ENCODE data around the gene POLD1. TPM values are rescaled to one million over a fixed set of nuclear protein-coding genes. Genes with fewer than 3 reads are reported as not detected.
"Not testable (repeated sequence)": the region's sequence is repeated elsewhere in the genome, so short reads cannot be mapped to it uniquely, and the experiment has no call there.

The POLD1 gene
- total RNA-seq, 1 experiment from 2014 or later: 31.9 TPM

DNA sequence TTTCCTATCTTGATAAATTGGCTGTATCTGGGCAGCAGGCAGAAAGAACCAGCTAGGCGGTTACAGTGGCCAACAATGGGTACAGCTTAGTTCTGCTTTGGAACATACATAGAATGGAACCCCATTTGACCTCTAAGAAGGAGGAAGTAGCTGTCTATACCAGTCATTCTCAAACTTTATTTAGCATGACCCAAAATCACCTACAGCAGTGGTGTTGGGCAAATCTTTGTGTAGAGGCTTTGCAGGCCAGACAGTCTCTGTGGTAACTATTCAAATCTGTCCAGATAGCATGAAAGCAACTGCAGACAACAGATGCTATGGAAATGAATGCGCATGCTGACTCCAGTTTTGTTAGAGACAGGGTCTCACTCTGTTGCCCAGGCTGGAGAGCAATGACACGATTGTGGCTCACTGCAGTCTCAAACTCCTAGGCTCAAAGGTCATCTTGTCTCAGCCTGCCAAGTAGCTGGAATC is 43.0 kb upstream of the POLD1 start:
- H3K4me3 Mint-ChIP-seq (ENCODE audit: unreplicated experiment): no peak overlapping the region
- BruUV-seq (replicated peaks): no TSS peak
- H3K27me3 Mint-ChIP-seq (ENCODE audit: insufficient read depth, unreplicated experiment): no peaks in the 10 kb centered on the region
- H3K4me1 Mint-ChIP-seq (ENCODE audit: insufficient read depth, unreplicated experiment): no peaks in the 10 kb centered on the region
- intact Hi-C loops (cut with micrococcal nuclease): no loop called here
- ChIA-PET CTCF (interaction anchor here (1.8 kb wide), 1 partner anchor 16 kb away, joined by 5 read pairs; no protein-coding TSS in a partner anchor), POLR2A (no interaction called here)
- no peak for DNase-seq (ENCODE audit: unreplicated experiment)
- no peaks in the 10 kb centered on the region for H3K9me3 Mint-ChIP-seq (ENCODE audit: unreplicated experiment)
- no peak overlapping the region for H3K27ac Mint-ChIP-seq (ENCODE audit: low read depth, unreplicated experiment)
- no peaks in the 10 kb centered on the region for H3K36me3 Mint-ChIP-seq (ENCODE audit: insufficient read depth, unreplicated experiment)
- TF ChIP-seq, protein P1, sequence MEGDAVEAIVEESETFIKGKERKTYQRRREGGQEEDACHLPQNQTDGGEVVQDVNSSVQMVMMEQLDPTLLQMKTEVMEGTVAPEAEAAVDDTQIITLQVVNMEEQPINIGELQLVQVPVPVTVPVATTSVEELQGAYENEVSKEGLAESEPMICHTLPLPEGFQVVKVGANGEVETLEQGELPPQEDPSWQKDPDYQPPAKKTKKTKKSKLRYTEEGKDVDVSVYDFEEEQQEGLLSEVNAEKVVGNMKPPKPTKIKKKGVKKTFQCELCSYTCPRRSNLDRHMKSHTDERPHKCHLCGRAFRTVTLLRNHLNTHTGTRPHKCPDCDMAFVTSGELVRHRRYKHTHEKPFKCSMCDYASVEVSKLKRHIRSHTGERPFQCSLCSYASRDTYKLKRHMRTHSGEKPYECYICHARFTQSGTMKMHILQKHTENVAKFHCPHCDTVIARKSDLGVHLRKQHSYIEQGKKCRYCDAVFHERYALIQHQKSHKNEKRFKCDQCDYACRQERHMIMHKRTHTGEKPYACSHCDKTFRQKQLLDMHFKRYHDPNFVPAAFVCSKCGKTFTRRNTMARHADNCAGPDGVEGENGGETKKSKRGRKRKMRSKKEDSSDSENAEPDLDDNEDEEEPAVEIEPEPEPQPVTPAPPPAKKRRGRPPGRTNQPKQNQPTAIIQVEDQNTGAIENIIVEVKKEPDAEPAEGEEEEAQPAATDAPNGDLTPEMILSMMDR (IDR thresholded peaks at IDR 0.05; ENCODE audit: unreplicated experiment): no peak

- Mint-ChIP-seq H3K4me1 (ENCODE audit: insufficient read depth, unreplicated experiment) (no peaks in the 10 kb centered on the region), H3K27ac (ENCODE audit: low read depth, unreplicated experiment) (no peak overlapping the region), H3K9me3 (ENCODE audit: unreplicated experiment) (no peaks in the 10 kb centered on the region), H3K27me3 (ENCODE audit: insufficient read depth, unreplicated experiment) (no peaks in the 10 kb centered on the region), H3K36me3 (ENCODE audit: insufficient read depth, unreplicated experiment) (peaks cover 6% of the 10 kb centered on the region), H3K4me3 (ENCODE audit: unreplicated experiment) (no peak overlapping the region)
- BruUV-seq (replicated peaks): no TSS peak
- intact Hi-C loops (cut with micrococcal nuclease): no loop called here
- CTCF ChIA-PET: interaction anchor here (0.9 kb wide), 1 partner anchor 11 kb away, joined by 3 read pairs; no protein-coding TSS in a partner anchor
- no peak for DNase-seq (ENCODE audit: unreplicated experiment)
- TF ChIP-seq, protein P1 (IDR thresholded peaks at IDR 0.05; ENCODE audit: unreplicated experiment): no peak
- POLR2A ChIA-PET: no interaction called here
Observed at GRCh38 chr19:50344661-50345318, 39.4 kb upstream of the POLD1 start.

DNA sequence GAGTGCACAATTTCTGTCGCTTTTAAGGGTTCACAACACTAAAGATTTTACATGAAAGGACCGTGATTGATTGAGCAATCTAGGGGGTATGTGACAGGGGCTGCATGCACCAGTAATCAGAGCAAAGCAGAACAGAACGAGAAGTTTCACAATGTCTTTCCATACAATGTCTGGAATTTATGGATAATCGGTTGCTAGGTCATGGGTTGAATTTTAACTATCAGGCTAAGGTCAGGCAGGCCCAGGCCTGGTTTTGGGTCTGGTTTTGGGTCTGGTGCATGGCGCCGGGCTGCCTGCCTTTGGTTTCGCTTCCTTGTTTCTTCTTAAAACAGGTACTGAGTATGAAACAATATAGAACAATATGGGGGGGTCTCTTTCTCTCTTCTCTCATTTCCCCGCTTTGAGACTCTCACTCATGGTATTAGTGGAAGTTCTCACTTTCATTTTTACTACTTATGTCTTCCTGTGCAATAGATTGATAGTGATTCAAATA is 37.0 kb upstream of the POLD1 start:
- H3K4me1 Mint-ChIP-seq (ENCODE audit: insufficient read depth, unreplicated experiment); H3K36me3 Mint-ChIP-seq (ENCODE audit: insufficient read depth, unreplicated experiment); H3K27me3 Mint-ChIP-seq (ENCODE audit: insufficient read depth, unreplicated experiment); BruUV-seq (replicated peaks); DNase-seq (ENCODE audit: unreplicated experiment); H3K4me3 Mint-ChIP-seq (ENCODE audit: unreplicated experiment); H3K9me3 Mint-ChIP-seq (ENCODE audit: unreplicated experiment); H3K27ac Mint-ChIP-seq (ENCODE audit: low read depth, unreplicated experiment); intact Hi-C loops (cut with micrococcal nuclease): not testable (repeated sequence)
- POLR2A ChIA-PET: interaction anchor here (0.7 kb wide), 1 partner anchor 110 kb away, joined by 3 read pairs; no protein-coding TSS in a partner anchor
- CTCF ChIA-PET: interaction anchor here (0.6 kb wide), 1 partner anchor 20 kb away, joined by 4 read pairs; no protein-coding TSS in a partner anchor

DNA sequence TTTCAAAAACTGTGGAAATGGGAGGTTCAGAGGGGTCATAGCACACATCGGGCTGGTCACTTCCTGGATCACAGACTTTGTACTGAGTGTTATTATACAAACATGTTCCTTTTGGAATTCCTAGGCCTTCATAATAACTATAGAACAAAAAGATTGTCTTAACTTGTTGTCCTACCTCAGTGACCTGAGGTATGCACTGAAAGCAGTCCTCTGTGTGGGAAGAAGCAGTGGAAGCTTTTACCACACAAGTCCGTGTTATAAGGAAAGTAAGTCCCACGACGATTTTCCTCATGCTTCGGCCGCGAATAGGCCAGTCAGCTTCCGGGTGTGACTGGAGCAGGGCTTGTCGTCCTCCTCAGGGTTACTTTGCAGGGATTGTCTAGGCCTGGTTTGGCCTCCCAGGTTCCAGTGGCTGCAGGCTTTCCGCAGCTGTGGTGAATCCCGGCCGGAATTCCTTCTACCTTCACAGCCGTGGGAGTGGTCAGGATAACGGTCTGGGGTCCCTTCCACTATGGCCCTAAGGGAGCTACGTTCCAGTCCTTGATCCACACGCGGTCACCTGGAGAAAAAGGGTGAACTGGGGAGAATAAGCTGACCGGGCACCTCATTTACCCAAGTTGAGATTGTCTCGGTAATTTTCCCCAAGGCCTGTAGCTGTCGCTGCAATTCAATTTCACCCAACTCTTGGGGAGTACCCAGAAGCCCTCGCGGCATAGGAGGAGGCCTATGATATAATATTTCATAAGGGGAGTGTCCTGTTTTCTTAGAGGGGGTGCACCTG is 34.7 kb upstream of the POLD1 start:
- CTCF ChIA-PET: interaction anchor here (0.6 to 1.4 kb wide), 6 partner anchors 12 to 585 kb away, joined by 3 to 4 read pairs (median 4); no protein-coding TSS in a partner anchor
- H3K27ac Mint-ChIP-seq (ENCODE audit: low read depth, unreplicated experiment): no peak overlapping the region
- no peaks in the 10 kb centered on the region for H3K9me3 Mint-ChIP-seq (ENCODE audit: unreplicated experiment)
- TF ChIP-seq, protein P1 (IDR thresholded peaks at IDR 0.05; ENCODE audit: unreplicated experiment): no peak
- H3K27me3 Mint-ChIP-seq (ENCODE audit: insufficient read depth, unreplicated experiment): no peaks in the 10 kb centered on the region
- no peak overlapping the region for H3K4me3 Mint-ChIP-seq (ENCODE audit: unreplicated experiment)
- POLR2A ChIA-PET: interaction anchor here (0.7 kb wide), 1 partner anchor 544 kb away, joined by 3 read pairs; no protein-coding TSS in a partner anchor
- no peaks in the 10 kb centered on the region for H3K4me1 Mint-ChIP-seq (ENCODE audit: insufficient read depth, unreplicated experiment)
- no peak for DNase-seq (ENCODE audit: unreplicated experiment)
- no TSS peak for BruUV-seq (replicated peaks)
- H3K36me3 Mint-ChIP-seq (ENCODE audit: insufficient read depth, unreplicated experiment): peaks cover 6% of the 10 kb centered on the region
- intact Hi-C loops (cut with micrococcal nuclease): no loop called here

Data from MCF 10A (cell line).